Stimulated activated CD8-positive, alpha-beta memory T cell treated with anti-CD3 and anti-CD28 coated beads, Interleukin-2, amount 100 ng/mL, for 1 hour (primary cell): ENCODE results near the gene ATG4C.

Experiments used
- DNase-seq, 2 donors: peaks; one replicate each; pipeline ENCODE4 v3.0.0-alpha.2; 2020; ENCODE audit warnings: low read depth in 2 of 2

Gene ATG4C

GRCh38 chr1:62904856-62905225 lies 120.9 kb downstream of the ATG4C start:
- DNase-seq = no peak

GRCh38 chr1:62905309-62905708 lies 121.4 kb downstream of the ATG4C start:
- DNase-seq = no peak

GRCh38 chr1:62905872-62906271 lies 121.9 kb downstream of the ATG4C start:
- DNase-seq = no peak

GRCh38 chr1:62906428-62906886 lies 122.5 kb downstream of the ATG4C start:
- no peak for DNase-seq

GRCh38 chr1:62908168-62908695 lies 124.3 kb downstream of the ATG4C start:
- no peak for DNase-seq

GRCh38 chr1:62912028-62912638 lies 128.2 kb downstream of the ATG4C start:
- no peak for DNase-seq
